SK-N-SH (cell line): ENCODE results near the gene MYO18B. TPM values are rescaled to one million over a fixed set of nuclear protein-coding genes. Genes with fewer than 3 reads are reported as not detected.

Experiments used
- CTCF ChIA-PET: fragments of 300-600, 350-600 bp; formaldehyde crosslinking; extraction: SDS; loops from one replicate; lab custom pipeline; 2021; lab: Yijun Ruan, JAX
- POLR2A ChIA-PET: fragments of 350-600 bp; sonication (Branson Sonifier 250); formaldehyde crosslinking; extraction: SDS; loops from one replicate; lab custom pipeline; 2020; ENCODE audit warnings: antibody characterized with exemption, inconsistent platforms; lab: Yijun Ruan, JAX
- DNase-seq: peaks from one replicate; pipeline ENCODE4 v3.0.0; 2012
- H2AFZ ChIP-seq: fragments of 200-600 bp; sonication (generic); 2 replicates; pipeline ENCODE4 v1.8.1; 2016; ENCODE audit warnings: antibody characterized with exemption, mild to moderate bottlenecking, low read depth
- H3F3A ChIP-seq: fragments of 200-600 bp; sonication (generic); replicated peaks from 2 replicates; pipeline ENCODE3; 2016; ENCODE audit warnings: antibody characterized with exemption, mild to moderate bottlenecking; ENCODE audit not compliant: insufficient read depth
- H3K27ac ChIP-seq, 2 experiments: fragments of 200-500 bp in 1 of 2; fragments of 200-600 bp in 1 of 2; sonication (Bioruptor generic) in 1 of 2; sonication (generic), shearing (Covaris generic) in 1 of 2; 2 replicates each; pipeline versions ENCODE4 v1.5.1 to v1.6.1; 2014 to 2016; ENCODE audit warnings: low read depth in 2 of 2, inconsistent platforms in 1 of 2, low read length in 1 of 2, mild to moderate bottlenecking in 1 of 2, mixed read lengths in 1 of 2
- H3K27me3 ChIP-seq: fragments of 200-600 bp; sonication (generic), shearing (Covaris generic); 2 replicates; pipeline ENCODE4 v1.6.1; 2016; ENCODE audit warnings: mixed run types; ENCODE audit not compliant: insufficient read depth
- H3K36me3 ChIP-seq, 2 experiments: fragments of 200-500 bp in 1 of 2; fragments of 200-600 bp in 1 of 2; sonication (Bioruptor generic) in 1 of 2; sonication (generic) in 1 of 2; replicated peaks in 1 of 2; 2 replicates each; pipeline versions ENCODE3 to v1.5.1; 2014 to 2016; ENCODE audit warnings: low read length in 1 of 2, mild to moderate bottlenecking in 1 of 2; ENCODE audit not compliant: insufficient read depth in 2 of 2, control insufficient read depth in 1 of 2
- H3K4me1 ChIP-seq, 2 experiments: fragments of 200-500 bp in 1 of 2; fragments of 200-600 bp in 1 of 2; sonication (Bioruptor generic) in 1 of 2; sonication (generic), shearing (Covaris generic) in 1 of 2; 2 replicates each; pipeline versions ENCODE4 v1.5.1 to v1.6.1; 2014 to 2016; ENCODE audit warnings: low read depth in 1 of 2, low read length in 1 of 2, mixed run types in 1 of 2; ENCODE audit not compliant: insufficient read depth in 2 of 2, control insufficient read depth in 1 of 2
- H3K4me2 ChIP-seq: fragments of 200-600 bp; sonication (generic), shearing (Covaris generic); 2 replicates; pipeline ENCODE4 v1.6.1; 2017; ENCODE audit warnings: mixed run types
- H3K4me3 ChIP-seq, 2 experiments: fragments of 200-500 bp in 1 of 2; fragments of 200-600 bp in 1 of 2; sonication (Bioruptor generic) in 1 of 2; sonication (generic), shearing (Covaris generic) in 1 of 2; 2 replicates each; pipeline versions ENCODE4 v1.5.1 to v1.8.1; 2014 to 2016; ENCODE audit warnings: low read depth in 2 of 2, inconsistent platforms in 1 of 2, low read length in 1 of 2, mild to moderate bottlenecking in 1 of 2, mixed read lengths in 1 of 2, moderate library complexity in 1 of 2
- H3K79me2 ChIP-seq: fragments of 200-600 bp; sonication (generic); 2 replicates; pipeline ENCODE4 v1.8.1; 2017; ENCODE audit warnings: mild to moderate bottlenecking; ENCODE audit not compliant: insufficient read depth
- H3K9ac ChIP-seq: fragments of 200-600 bp; sonication (generic); 2 replicates; pipeline ENCODE4 v1.6.1; 2017; ENCODE audit warnings: mixed run types
- H3K9me2 ChIP-seq: fragments of 200-600 bp; sonication (generic); 2 replicates; pipeline ENCODE4 v1.6.1; 2017; ENCODE audit warnings: mixed run types
- H3K9me3 ChIP-seq: fragments of 200-600 bp; sonication (generic); 2 replicates; pipeline ENCODE4 v1.6.1; 2017; ENCODE audit warnings: mixed run types, mild to moderate bottlenecking, moderate library complexity
- H4K20me1 ChIP-seq: fragments of 200-600 bp; sonication (generic); 2 replicates; pipeline ENCODE4 v1.6.1; 2017; ENCODE audit warnings: mild to moderate bottlenecking, mixed run types; ENCODE audit not compliant: insufficient read depth
- EP300 ChIP-seq, 2 experiments: IDR thresholded peaks; 2 replicates each; pipeline versions ENCODE4 v1.4.0 to v1.6.1; 2012; ENCODE audit warnings: borderline replicate concordance in 1 of 2, low read depth in 1 of 2, low read length in 1 of 2
- FOSL2 ChIP-seq: IDR thresholded peaks from 2 replicates; pipeline ENCODE4 v1.4.0; 2012; ENCODE audit warnings: low read depth, mild to moderate bottlenecking, moderate library complexity, borderline replicate concordance
- FOXJ3 ChIP-seq: sonication (generic); formaldehyde crosslinking; IDR thresholded peaks from 2 replicates; pipeline ENCODE4 v1.5.1; 2020; ENCODE audit warnings: mild to moderate bottlenecking, missing genetic modification reagents
- FOXM1 ChIP-seq: IDR thresholded peaks from 2 replicates; pipeline ENCODE4 v1.4.0; 2012; ENCODE audit warnings: low read depth, mild to moderate bottlenecking
- GABPA ChIP-seq: IDR thresholded peaks from 2 replicates; pipeline ENCODE4 v1.4.0; 2012; ENCODE audit warnings: low read depth, mild to moderate bottlenecking
- MAX ChIP-seq: IDR thresholded peaks from 2 replicates; pipeline ENCODE4 v1.4.0; 2012; ENCODE audit warnings: low read depth
- POLR2AphosphoS5 ChIP-seq: IDR thresholded peaks from 2 replicates; pipeline ENCODE4 v1.6.1; 2012; ENCODE audit warnings: low read depth, low read length
- RAD21 ChIP-seq: IDR thresholded peaks from 2 replicates; pipeline ENCODE4 v1.6.1; 2012; ENCODE audit warnings: mild to moderate bottlenecking, low read length
- SMC3 ChIP-seq: IDR thresholded peaks from 2 replicates; pipeline ENCODE4 v1.6.1; 2012; ENCODE audit warnings: low read depth, low read length, improper control_type of control experiment
- TAF1 ChIP-seq: IDR thresholded peaks from 2 replicates; pipeline ENCODE4 v1.6.1; 2012; ENCODE audit warnings: low read depth, mild to moderate bottlenecking, low read length, moderate library complexity, borderline replicate concordance
- WGBS: methylation state at CpG from one replicate; pipeline ENCODE4 v1.1.6; 2017; ENCODE audit warnings: low lambda C conversion rate; 5-methylcytosine and 5-hydroxymethylcytosine counted together
- polyA plus RNA-seq, 3 experiments: library from polyadenylated mRNA; depleted of rRNA; stranded (reverse); fragments of >200 nt; gene quantifications; 2 replicates each; pipeline ENCODE4 v1.2.3, GENCODE V29; 2012
- TF ChIP-seq, protein P1 (sequence below): fragments of 150-350 bp; IDR thresholded peaks from 2 replicates; pipeline ENCODE4 v1.6.1; 2017; ENCODE audit warnings: antibody characterized with exemption, low read length, low read depth, borderline replicate concordance

Gene MYO18B
- polyA plus RNA-seq, 1 of the 3 experiments (the other 2 are of a cell fraction), result 0.05 TPM

DNA sequence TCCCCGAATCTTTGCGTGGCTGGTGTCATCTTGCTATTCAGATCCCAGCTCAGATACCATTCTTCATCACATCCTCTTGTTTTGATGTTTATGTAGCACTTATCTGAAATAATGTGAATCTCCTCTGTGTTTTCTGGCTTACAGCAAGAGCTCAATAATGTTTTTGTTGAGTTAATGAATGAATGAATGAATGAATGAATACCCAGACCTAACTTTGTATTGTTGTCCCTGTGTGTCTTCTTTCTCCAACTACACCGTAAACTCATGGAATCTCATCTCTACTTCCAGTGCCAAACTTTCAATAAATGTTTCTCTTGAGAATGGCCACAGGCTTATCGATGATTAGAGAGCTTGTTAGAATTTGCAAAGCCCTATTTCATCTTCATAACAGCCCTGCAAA lies 110.2 kb downstream of the MYO18B start (continued):
- TF ChIP-seq TAF1, result no peak

GRCh38 chr22:25853078-25853477 lies 111.1 kb downstream of the MYO18B start:
- Histone ChIP-seq H4K20me1 (no peaks in the 10 kb centered on the region), H3K9me2 (no peaks in the 10 kb centered on the region), H3K9me3 (no peaks in the 10 kb centered on the region), H3K79me2 (no peaks in the 10 kb centered on the region), H3K4me2 (no peak overlapping the region), H3K4me1 (no peaks in the 10 kb centered on the region), H3K9ac (no peak overlapping the region), H3K27ac (no peak overlapping the region), H3K27me3 (no peaks in the 10 kb centered on the region), H3K4me3 (no peak overlapping the region), H3F3A (no peaks in the 10 kb centered on the region), H3K36me3 (no peaks in the 10 kb centered on the region), H2AFZ (no peak overlapping the region)
- ChIA-PET POLR2A (no interaction called here), CTCF (no interaction called here)
- no peak for DNase-seq
- no peak for TF ChIP-seq RAD21
- 16% methylated on average over 2 of the region's 2 CpGs for WGBS

DNA sequence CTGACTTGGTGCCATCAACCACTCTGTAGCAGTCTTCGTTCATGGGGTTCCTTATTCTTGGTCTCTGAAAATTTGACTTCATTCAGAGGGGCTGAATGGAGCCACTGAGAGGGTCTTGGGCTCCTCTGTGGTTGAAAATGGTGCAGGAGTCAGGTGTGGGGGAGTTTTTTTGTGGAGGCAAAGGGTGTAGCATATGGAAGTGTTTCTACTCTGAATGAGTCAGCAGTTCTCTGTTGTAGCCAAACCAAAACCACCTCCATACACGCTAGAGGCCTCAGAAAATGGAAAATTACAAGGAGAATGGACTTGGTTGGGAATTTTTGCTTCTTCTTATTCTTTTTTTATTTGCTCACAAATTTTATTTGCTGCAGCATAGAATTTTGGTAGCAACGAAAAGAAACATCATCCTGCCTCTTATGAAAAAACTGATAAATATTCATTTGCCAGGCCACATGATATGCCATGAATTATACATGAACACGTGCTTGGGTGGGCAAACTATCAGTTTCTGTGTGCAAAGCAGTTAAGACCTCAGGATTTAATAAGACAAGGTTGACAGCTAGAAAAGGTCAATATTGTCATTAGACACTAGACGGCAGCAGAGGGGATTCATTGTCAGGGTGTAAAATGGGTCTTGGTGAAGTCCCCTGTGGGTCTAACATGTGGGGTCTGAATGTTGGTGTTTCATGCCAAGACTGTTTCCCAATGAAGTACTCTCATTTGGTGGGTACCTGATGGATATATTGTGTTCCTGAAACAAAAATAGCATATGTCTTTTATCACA lies 111.7 kb downstream of the MYO18B start:
- no peaks in the 10 kb centered on the region for H3K36me3 ChIP-seq
- WGBS, result 27% methylated on average over 5 of the region's 5 CpGs
- H2AFZ ChIP-seq, result no peak overlapping the region
- no peaks in the 10 kb centered on the region for H4K20me1 ChIP-seq
- H3K4me3 ChIP-seq, result no peak overlapping the region
- DNase-seq, result peak; percentile 48
- H3K9ac ChIP-seq, result no peak overlapping the region
- H3K27ac ChIP-seq, result no peak overlapping the region
- H3K9me2 ChIP-seq, result no peaks in the 10 kb centered on the region
- ChIA-PET POLR2A (no interaction called here), CTCF (interaction anchor here (0.6 to 2.3 kb wide), 7 partner anchors 8 to 478 kb away, joined by 3 to 5 read pairs (median 3); no protein-coding TSS in a partner anchor)
- no peak overlapping the region for H3K4me2 ChIP-seq
- H3K9me3 ChIP-seq, result no peaks in the 10 kb centered on the region
- no peaks in the 10 kb centered on the region for H3K79me2 ChIP-seq
- no peaks in the 10 kb centered on the region for H3F3A ChIP-seq
- no peaks in the 10 kb centered on the region for H3K27me3 ChIP-seq
- no peak for TF ChIP-seq MAX
- TF ChIP-seq RAD21, result peak; percentile 54
- TF ChIP-seq, protein P1, sequence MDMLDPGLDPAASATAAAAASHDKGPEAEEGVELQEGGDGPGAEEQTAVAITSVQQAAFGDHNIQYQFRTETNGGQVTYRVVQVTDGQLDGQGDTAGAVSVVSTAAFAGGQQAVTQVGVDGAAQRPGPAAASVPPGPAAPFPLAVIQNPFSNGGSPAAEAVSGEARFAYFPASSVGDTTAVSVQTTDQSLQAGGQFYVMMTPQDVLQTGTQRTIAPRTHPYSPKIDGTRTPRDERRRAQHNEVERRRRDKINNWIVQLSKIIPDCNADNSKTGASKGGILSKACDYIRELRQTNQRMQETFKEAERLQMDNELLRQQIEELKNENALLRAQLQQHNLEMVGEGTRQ, result no peak
- peak; percentile 16; the same call in 1 of the 2 replicates for TF ChIP-seq SMC3
- no peak for TF ChIP-seq POLR2AphosphoS5
- TF ChIP-seq EP300 (IDR thresholded peaks at IDR 0.05; ENCODE audit: borderline replicate concordance in 1 of 2, low read depth in 1 of 2, low read length in 1 of 2), result no peak
- no peak for TF ChIP-seq FOXJ3 (CRISPR knock-in tag)
- no peak for TF ChIP-seq FOXM1
- no peak for TF ChIP-seq FOSL2
- TF ChIP-seq GABPA, result no peak
- H3K4me1 ChIP-seq, result no peaks in the 10 kb centered on the region
